GM18951 (cell line): ENCODE data around the gene DNM2.
"Not testable (repeated sequence)": the region's sequence is repeated elsewhere in the genome, so short reads cannot be mapped to it uniquely, and the experiment has no call there.

Source experiments
- POLR2A ChIP-seq: IDR thresholded peaks from 4 replicates; pipeline ENCODE4 v1.6.1; 2011; ENCODE audit warnings: mild to moderate bottlenecking; ENCODE audit not compliant: insufficient read length, insufficient read depth; ENCODE audit errors: extremely low read depth
- in situ Hi-C: fragments of 300-500 bp; cut with MboI; formaldehyde crosslinking; loops from one replicate; pipeline ENCODE4 v1.12.0; 2022; ENCODE audit warnings: low sequenced_read_pairs, mixed read lengths, inconsistent platforms; ENCODE audit not compliant: unreplicated experiment

The DNM2 gene

DNA sequence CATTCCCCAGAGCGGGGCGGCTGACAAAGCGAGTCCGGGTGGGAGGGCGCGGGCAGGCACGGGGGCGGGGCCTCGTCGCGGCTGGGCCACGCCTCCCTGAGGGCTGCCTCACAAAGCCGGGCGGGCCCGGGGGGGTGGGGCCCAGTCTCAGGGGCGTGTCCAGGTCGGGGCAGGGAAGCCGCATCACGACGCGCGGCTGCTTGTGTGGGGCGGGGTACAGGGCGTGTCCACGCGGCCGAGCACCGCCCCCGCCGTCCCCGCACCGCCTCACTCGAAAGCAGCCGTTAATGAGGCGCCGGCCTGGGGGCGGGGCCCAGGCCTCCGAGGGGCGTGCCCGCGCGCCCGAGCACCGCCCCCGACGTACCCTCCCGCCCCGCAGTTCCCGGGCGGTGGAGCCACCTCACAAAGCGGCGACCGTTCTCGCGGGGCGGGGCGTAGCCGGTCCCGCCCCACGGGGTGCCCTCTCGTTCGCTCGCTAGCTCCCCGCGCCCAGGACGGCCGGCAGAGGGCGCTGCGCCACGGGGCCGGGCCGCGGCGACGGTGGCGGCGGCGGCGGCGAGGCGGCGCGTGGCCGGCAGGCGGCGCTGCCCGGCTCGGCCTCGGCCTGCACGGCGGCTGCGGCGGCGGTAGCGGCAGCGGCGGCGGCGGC lies 153.2 kb downstream of the DNM2 start, which contains the start of gene CARM1:
Gene CARM1, plus strand, starts transcription at position 599 of the 649 bp plus-strand sequence. CDS start 150 bp downstream, outside the sequence.
- peak; percentile 2 for TF ChIP-seq POLR2A
- in situ Hi-C loops = no loop called here

DNA sequence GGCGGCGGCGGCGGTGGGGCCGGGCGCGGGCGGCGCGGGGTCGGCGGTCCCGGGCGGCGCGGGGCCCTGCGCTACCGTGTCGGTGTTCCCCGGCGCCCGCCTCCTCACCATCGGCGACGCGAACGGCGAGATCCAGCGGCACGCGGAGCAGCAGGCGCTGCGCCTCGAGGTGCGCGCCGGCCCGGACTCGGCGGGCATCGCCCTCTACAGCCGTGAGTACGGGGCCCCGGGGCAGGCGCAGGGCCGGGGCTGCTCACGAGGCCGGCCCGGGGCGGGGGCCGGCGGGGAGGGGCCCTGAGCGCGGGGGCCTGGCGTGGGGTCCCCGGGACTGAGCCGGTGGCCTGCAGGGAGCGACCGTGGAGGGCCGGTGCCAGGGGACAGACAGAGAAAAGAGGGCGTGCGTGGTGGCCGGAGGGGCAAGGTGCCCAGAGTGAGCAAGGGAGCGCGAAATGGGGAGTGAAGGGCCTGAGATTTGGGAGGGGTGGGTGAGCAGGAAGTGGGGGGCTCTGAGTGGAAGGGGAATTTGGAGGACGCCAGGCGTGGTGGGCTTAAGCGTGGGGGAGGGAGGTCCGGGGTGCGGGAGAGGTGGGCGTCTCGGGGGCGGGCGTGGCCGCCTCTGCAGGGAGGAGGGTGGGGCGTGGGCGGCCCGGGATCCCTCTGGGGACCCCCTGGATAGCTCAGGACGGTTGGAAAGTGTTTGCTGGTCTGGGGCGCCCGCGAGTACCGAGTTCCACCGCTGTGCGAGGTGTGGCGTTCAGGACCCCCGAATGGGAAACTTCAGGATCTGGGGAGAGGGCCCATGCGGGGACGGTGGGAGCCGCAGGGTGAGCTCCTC lies 154.0 kb downstream of the DNM2 start:
- in situ Hi-C loops = no loop called here
- peak; percentile 18 for TF ChIP-seq POLR2A

DNA sequence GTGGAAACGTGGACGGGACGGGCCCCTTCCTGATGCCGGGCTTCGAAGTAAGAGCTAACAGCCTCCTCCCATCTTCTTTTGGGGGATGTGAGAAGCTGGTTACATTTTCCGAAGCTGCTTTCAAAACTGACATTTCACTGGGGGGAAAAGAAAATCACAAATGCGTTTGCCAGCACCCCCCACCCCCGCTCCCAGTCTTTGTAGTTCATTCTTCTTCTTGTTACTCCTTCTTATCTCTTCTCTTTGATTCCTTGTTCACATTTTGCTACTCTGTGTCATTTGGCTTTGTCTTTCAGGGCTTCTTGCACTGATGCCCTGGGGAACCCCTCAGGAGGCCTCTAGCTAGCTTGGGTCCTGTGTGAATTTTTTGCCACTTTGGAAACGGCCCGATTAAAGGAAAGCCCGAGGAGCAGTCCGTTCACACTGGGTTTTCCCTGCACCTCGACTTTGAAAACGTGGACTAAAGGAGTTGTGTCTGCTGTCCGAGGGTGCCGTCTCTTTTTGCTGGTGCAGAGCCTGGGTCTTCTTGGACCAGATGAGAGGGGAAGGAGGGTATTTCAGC lies 154.7 kb downstream of the DNM2 start:
- in situ Hi-C loops = no loop called here
- no peak for TF ChIP-seq POLR2A

DNA sequence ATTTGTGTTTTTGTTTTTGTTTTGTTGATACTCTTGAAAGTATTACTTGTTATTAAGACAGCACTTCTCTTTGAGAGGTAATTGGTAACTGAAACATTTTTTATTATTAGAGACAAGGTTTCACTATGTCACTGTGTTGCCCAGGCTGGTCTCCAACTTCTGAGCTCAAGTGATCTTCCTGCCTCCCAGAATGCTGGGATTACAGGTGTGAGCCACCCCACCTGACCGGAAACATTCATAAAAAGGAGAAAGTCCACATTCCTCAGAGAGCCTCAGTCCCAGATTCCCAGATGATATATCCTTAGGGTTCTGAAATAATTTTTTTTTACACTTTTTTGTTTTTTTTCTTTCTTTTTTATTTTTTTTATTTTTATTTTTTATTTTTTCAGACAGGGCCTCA lies 156.1 kb downstream of the DNM2 start:
- no peak for TF ChIP-seq POLR2A
- in situ Hi-C loops = no loop called here

GRCh38 chr19:10876459-10877240 lies 158.8 kb downstream of the DNM2 start:
- TF ChIP-seq POLR2A = no peak
- in situ Hi-C loops = no loop called here

DNA sequence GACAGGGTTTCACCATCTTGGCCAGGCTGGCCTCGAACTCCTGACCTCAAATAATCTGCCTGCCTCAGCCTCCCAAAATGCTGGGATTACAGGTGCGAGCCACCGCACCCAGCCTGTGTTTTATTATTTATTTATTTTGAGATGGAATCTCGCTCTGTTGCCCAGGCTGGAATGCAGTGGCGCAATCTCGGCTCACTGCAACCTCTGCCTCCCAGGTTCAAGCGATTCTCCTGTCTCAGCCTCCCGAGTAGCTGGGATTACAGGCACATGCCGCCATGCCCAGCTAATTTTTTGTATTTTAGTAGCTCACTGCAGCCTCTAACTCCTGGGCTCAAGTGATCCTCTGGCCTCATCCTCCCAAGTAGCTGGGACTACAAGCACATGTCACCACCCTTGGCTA lies 159.7 kb downstream of the DNM2 start:
- in situ Hi-C loops = not testable (repeated sequence)

DNA sequence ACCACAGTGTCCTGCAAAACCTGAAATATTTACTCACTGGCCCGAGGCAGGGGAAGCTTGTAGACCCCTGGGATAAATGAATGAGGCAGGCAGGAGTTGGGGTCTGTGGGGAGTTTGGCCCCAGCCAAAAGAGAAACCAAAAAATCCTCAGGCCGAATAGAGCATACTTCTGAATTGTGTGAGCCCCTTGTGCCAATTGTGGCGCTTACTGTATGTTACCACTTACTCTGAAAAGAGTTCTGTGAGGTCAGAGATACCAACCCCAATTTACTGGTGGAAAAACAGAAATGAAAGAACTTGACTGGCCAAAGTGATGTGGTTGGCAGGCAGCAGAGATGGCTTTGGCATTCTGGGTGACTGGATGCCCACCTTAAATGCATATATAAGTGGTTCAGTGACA lies 160.4 kb downstream of the DNM2 start:
- in situ Hi-C loops = no loop called here
- TF ChIP-seq POLR2A = no peak
